HCT116 (cell line): ENCODE data around the gene DLG4. TPM values are rescaled to one million over a fixed set of nuclear protein-coding genes. Genes with fewer than 3 reads are reported as not detected.

Experiments
- ATAC-seq: fragments of 200-7000 bp; cut with Tn5 transposase; 2 replicates; pipeline ENCODE4 v1.9.1; 2020; ENCODE audit warnings: mild to moderate bottlenecking, moderate library complexity
- BruUV-seq: library from RNA; stranded (reverse); fragments of 400-500 nt; replicated peaks from 2 replicates; lab custom pipeline; 2021; lab: Mats Ljungman, UMichigan
- CTCF ChIA-PET: fragments of 300-600 bp; sonication (Branson Sonifier 250); formaldehyde crosslinking; loops from one replicate; lab custom pipeline; 2021; ENCODE audit warnings: antibody characterized with exemption; lab: Charles Lee
- POLR2A ChIA-PET: fragments of 300-600, 350-600 bp; sonication (Branson Sonifier 250); formaldehyde crosslinking; loops from one replicate; lab custom pipeline; 2021; ENCODE audit warnings: antibody characterized with exemption; lab: Charles Lee
- RAD21 ChIA-PET, 2 experiments: fragments of 300-600 bp; sonication (Branson Sonifier 250); formaldehyde crosslinking; loops; one replicate each; lab custom pipeline; 2023; ENCODE audit warnings: low total read pairs in 2 of 2; ENCODE audit not compliant: uncharacterized antibody in 2 of 2, unreplicated experiment in 2 of 2, low non-redundant PET in 1 of 2; lab: Charles Lee
- DNase-seq: peaks from one replicate; pipeline ENCODE4 v3.0.0-alpha.2; 2010; ENCODE audit warnings: low read depth, low spot score
- H2AFZ ChIP-seq: fragments of 200-600 bp; shearing (Covaris generic), sonication (generic); 2 replicates; pipeline ENCODE4 v1.6.1; 2017; ENCODE audit warnings: low read depth, mixed run types, mixed read lengths, antibody characterized with exemption, low read length; ENCODE audit not compliant: poor library complexity, severe bottlenecking
- H3K27ac ChIP-seq: 2 replicates; pipeline ENCODE4 v1.5.1; 2012; ENCODE audit warnings: low read depth, low read length
- H3K27me3 ChIP-seq: fragments of 200-600 bp; sonication (generic); 2 replicates; pipeline ENCODE4 v1.6.1; 2016; ENCODE audit warnings: mixed run types, low read length, mixed read lengths; ENCODE audit not compliant: insufficient read depth
- H3K36me3 ChIP-seq, 2 experiments: fragments of 200-500 bp in 1 of 2; fragments of 200-600 bp in 1 of 2; sonication (Bioruptor generic) in 1 of 2; sonication (generic) in 1 of 2; 2 replicates each; pipeline versions ENCODE4 v1.5.1 to v1.6.1; 2014 to 2016; ENCODE audit warnings: low read length in 2 of 2, inconsistent platforms in 1 of 2, mixed read lengths in 1 of 2, mixed run types in 1 of 2; ENCODE audit not compliant: insufficient read depth in 2 of 2, control insufficient read depth in 1 of 2
- H3K4me1 ChIP-seq, 2 experiments: fragments of 200-600 bp in 1 of 2; sonication (generic) in 1 of 2; 2 replicates each; pipeline versions ENCODE4 v1.5.1 to v1.6.1; 2012 to 2017; ENCODE audit warnings: low read length in 2 of 2, inconsistent platforms in 1 of 2, mild to moderate bottlenecking in 1 of 2, mixed read lengths in 1 of 2, mixed run types in 1 of 2, moderate library complexity in 1 of 2; ENCODE audit not compliant: insufficient read depth in 2 of 2, control insufficient read depth in 1 of 2
- H3K4me2 ChIP-seq: fragments of 200-600 bp; sonication (generic); 2 replicates; pipeline ENCODE4 v1.6.1; 2017; ENCODE audit warnings: mixed run types, low read length, mixed read lengths
- H3K4me3 ChIP-seq, 2 experiments: fragments of 200-600 bp in 1 of 2; sonication (generic) in 1 of 2; replicated peaks in 1 of 2; 2 replicates each; pipeline ENCODE4 v1.5.1; 2011 to 2016; ENCODE audit warnings: low read length in 2 of 2, control low read depth in 1 of 2, low read depth in 1 of 2, mild to moderate bottlenecking in 1 of 2, mixed read lengths in 1 of 2, mixed run types in 1 of 2
- H3K79me2 ChIP-seq: fragments of 200-600 bp; sonication (generic); 2 replicates; pipeline ENCODE4 v1.6.1; 2017; ENCODE audit warnings: mild to moderate bottlenecking, mixed run types, low read length, moderate library complexity, mixed read lengths; ENCODE audit not compliant: insufficient read depth
- H3K9ac ChIP-seq: fragments of 200-600 bp; sonication (generic); 2 replicates; pipeline ENCODE4 v1.6.1; 2016; ENCODE audit warnings: low read length, mixed read lengths
- H3K9me2 ChIP-seq: fragments of 200-600 bp; sonication (generic), shearing (Covaris generic); 2 replicates; pipeline ENCODE4 v1.6.1; 2017; ENCODE audit warnings: mixed run types, mild to moderate bottlenecking, moderate library complexity; ENCODE audit not compliant: insufficient read depth
- H3K9me3 ChIP-seq, 2 experiments: fragments of 200-500 bp in 1 of 2; fragments of 200-600 bp in 1 of 2; sonication (Bioruptor generic) in 1 of 2; sonication (generic) in 1 of 2; 2 replicates each; pipeline ENCODE4 v1.6.1; 2014 to 2017; ENCODE audit warnings: low read length in 2 of 2, mixed read lengths in 2 of 2, inconsistent platforms in 1 of 2, low read depth in 1 of 2, mild to moderate bottlenecking in 1 of 2, mixed run types in 1 of 2, moderate library complexity in 1 of 2; ENCODE audit not compliant: control insufficient read depth in 1 of 2, insufficient read depth in 1 of 2
- H4K20me1 ChIP-seq: fragments of 200-600 bp; sonication (generic), shearing (Covaris generic); 2 replicates; pipeline ENCODE4 v1.6.1; 2017; ENCODE audit warnings: mixed run types, mild to moderate bottlenecking, moderate library complexity; ENCODE audit not compliant: insufficient read depth
- CEBPB ChIP-seq: IDR thresholded peaks from 2 replicates; pipeline ENCODE4 v1.6.1; 2012; ENCODE audit warnings: low read depth
- EZH2 ChIP-seq: fragments of 200-600 bp; sonication (generic); IDR thresholded peaks from 2 replicates; pipeline ENCODE4 v1.6.1; 2017; ENCODE audit warnings: antibody characterized with exemption, mixed run types
- POLR2A ChIP-seq: IDR thresholded peaks from 2 replicates; pipeline ENCODE4 v1.7.0; 2011; ENCODE audit warnings: borderline replicate concordance; ENCODE audit not compliant: insufficient read depth, insufficient read length; ENCODE audit errors: extremely low read depth
- SIN3A ChIP-seq: IDR thresholded peaks from 2 replicates; pipeline ENCODE4 v1.6.1; 2012; ENCODE audit warnings: low read depth
- TCF7L2 ChIP-seq: IDR thresholded peaks from 2 replicates; pipeline ENCODE4 v1.7.0; 2011; ENCODE audit warnings: borderline replicate concordance, inconsistent platforms; ENCODE audit not compliant: insufficient read depth, insufficient read length; ENCODE audit errors: extremely low read depth
- ZFX ChIP-seq: fragments of 450-650 bp; IDR thresholded peaks from 2 replicates; pipeline ENCODE4 v1.6.1; 2017
- ZNF274 ChIP-seq: fragments of 200-500 bp; sonication (Bioruptor generic); IDR thresholded peaks from 2 replicates; pipeline ENCODE4 v1.6.1; 2014; ENCODE audit warnings: mild to moderate bottlenecking, low read depth, low read length, inconsistent platforms
- intact Hi-C: fragments of 100-400 bp; cut with micrococcal nuclease; formaldehyde crosslinking; loops from 2 replicates; pipeline ENCODE4 v1.10.0; 2022
- total RNA-seq: library from RNA; stranded (reverse); gene quantifications from one replicate; pipeline ENCODE4 v1.2.1, GENCODE V29; 2021; ENCODE audit not compliant: unreplicated experiment
- TF ChIP-seq, protein P1 (sequence below), 3 experiments: fragments of 200-600 bp in 1 of 3; sonication (generic) in 1 of 3; IDR thresholded peaks in 2 of 3; conservative IDR thresholded peaks in 1 of 3; 2 replicates each; pipeline ENCODE4 v1.5.1; 2012 to 2017; ENCODE audit warnings: low read depth in 2 of 3, low read length in 2 of 3, antibody characterized with exemption in 1 of 3, borderline replicate concordance in 1 of 3, control low read depth in 1 of 3, mild to moderate bottlenecking in 1 of 3, mixed read lengths in 1 of 3, mixed run types in 1 of 3, moderate library complexity in 1 of 3; ENCODE audit not compliant: insufficient read depth in 1 of 3
- TF ChIP-seq, protein P2 (sequence below): IDR thresholded peaks from 2 replicates; pipeline ENCODE4 v1.6.1; 2011; ENCODE audit warnings: mild to moderate bottlenecking, low read length, moderate library complexity; ENCODE audit not compliant: insufficient replicate concordance; ENCODE audit errors: extremely low read depth
- TF ChIP-seq, protein P3 (sequence below): IDR thresholded peaks from 2 replicates; pipeline ENCODE4 v1.6.1; 2012

DLG4 gene
- total RNA-seq, 1 experiment from 2014 or later: 15.0 TPM

DNA sequence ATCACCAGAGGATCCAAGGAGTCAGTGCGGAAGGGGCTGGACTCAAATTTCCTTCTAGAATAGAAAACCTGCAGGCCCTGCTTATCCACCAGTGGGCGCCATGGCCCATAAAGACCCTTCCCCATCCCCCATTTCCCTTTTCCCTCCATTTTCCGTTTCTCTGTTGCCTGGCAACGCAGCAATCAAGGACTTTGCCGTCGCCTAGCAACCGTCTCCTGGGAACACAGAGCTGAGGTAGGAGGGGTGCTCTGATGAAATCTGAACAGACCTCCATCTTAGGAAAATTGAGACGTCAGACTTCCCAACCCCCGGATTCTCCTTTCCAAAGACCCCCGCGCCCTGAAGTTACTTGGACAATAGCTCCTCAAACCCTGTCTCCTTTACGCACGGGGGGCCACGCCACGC lies 5.7 kb downstream of the DLG4 start:
- ChIA-PET POLR2A (interaction anchor here (1.2 to 1.3 kb wide), 3 partner anchors 29 to 168 kb away, joined by 3 to 4 read pairs (median 3); partner anchors contain the start of gene GABARAP), CTCF (interaction anchor here (1.0 to 2.7 kb wide), 3 partner anchors 53 to 178 kb away, joined by 3 to 19 read pairs (median 3); partner anchors contain the start of gene SLC16A13), RAD21 (interaction anchor here in 1 of 2 experiments (1.1 kb wide), 1 partner anchor 168 kb away, joined by 3 read pairs; no protein-coding TSS in a partner anchor)
- Histone ChIP-seq H4K20me1 (no peaks in the 10 kb centered on the region), H3K36me3 (no peaks in the 10 kb centered on the region), H3K9me2 (no peaks in the 10 kb centered on the region), H2AFZ (no peak overlapping the region), H3K79me2 (no peaks in the 10 kb centered on the region), H3K4me2 (peak overlapping the region; percentile 68), H3K4me3 (no peak overlapping the region), H3K4me1 (peaks cover 7 to 49% of the 10 kb centered on the region in 2 experiments; a peak in 3 of 4 replicates), H3K27ac (no peak overlapping the region), H3K9ac (no peak overlapping the region), H3K9me3 (no peaks in the 10 kb centered on the region), H3K27me3 (no peaks in the 10 kb centered on the region)
- intact Hi-C loops: loop anchor here (1.0 kb wide), 1 partner anchor 168 kb away; no protein-coding TSS in a partner anchor
- BruUV-seq: no TSS peak
- no peak for TF ChIP-seq CEBPB
- TF ChIP-seq, protein P1, sequence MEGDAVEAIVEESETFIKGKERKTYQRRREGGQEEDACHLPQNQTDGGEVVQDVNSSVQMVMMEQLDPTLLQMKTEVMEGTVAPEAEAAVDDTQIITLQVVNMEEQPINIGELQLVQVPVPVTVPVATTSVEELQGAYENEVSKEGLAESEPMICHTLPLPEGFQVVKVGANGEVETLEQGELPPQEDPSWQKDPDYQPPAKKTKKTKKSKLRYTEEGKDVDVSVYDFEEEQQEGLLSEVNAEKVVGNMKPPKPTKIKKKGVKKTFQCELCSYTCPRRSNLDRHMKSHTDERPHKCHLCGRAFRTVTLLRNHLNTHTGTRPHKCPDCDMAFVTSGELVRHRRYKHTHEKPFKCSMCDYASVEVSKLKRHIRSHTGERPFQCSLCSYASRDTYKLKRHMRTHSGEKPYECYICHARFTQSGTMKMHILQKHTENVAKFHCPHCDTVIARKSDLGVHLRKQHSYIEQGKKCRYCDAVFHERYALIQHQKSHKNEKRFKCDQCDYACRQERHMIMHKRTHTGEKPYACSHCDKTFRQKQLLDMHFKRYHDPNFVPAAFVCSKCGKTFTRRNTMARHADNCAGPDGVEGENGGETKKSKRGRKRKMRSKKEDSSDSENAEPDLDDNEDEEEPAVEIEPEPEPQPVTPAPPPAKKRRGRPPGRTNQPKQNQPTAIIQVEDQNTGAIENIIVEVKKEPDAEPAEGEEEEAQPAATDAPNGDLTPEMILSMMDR (IDR thresholded peaks at IDR 0.05 in 2 of 3, conservative IDR thresholded peaks at IDR 0.05 in 1 of 3; ENCODE audit: borderline replicate concordance in 1 of 3, insufficient read depth in 1 of 3, low read depth in 2 of 3, low read length in 2 of 3): peak in 2 of 3 experiments; percentile 48 to 54; a peak in 4 of 6 replicates
- peak; percentile 15 for ATAC-seq
- peak; percentile 72 for DNase-seq

DNA sequence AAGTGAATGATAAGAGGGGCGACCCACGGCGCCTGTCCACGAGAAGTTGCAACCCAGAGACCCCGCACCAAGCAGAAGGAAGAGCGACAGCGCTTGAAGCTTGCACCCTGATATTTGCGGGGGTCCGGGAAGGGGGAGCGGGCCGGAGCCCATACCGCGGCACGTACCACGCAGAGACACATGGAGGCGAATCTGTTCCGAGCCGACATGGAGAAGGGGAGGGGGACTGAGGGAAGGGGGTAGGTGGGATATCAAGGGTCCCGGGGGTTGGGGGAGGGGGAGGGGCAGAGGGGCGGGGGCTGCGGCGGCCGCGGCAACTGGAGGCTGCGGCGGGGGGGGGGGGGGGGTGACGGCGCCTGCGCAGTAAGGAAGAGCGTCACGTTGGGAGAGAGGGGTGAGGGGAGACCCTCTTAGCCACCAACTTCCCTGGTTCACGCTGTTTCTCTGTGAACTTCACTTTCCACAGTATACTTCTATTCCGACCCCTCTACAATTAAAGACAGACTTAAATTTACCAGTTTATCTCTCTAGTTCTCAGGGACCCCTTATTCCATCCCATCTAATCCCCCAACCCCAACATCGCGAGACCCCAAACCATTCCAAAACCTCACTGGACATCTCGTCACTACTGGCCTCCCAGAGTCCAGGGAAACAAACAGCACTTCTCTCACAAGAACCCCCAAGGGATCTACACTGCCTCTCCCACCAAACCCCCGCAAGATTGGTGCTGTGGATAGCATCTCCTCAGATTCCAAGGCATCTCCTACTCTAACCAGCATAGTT lies 8.0 kb downstream of the DLG4 start:
- intact Hi-C loops: no loop called here
- ChIA-PET POLR2A (no interaction called here), RAD21 (no interaction called here), CTCF (no interaction called here)
- no peak for ATAC-seq
- no peaks in the 10 kb centered on the region for H3K9me2 ChIP-seq
- H4K20me1 ChIP-seq: no peaks in the 10 kb centered on the region
- H3K9me3 ChIP-seq: no peaks in the 10 kb centered on the region
- H2AFZ ChIP-seq: no peak overlapping the region
- H3K4me1 ChIP-seq: peaks cover 7 to 31% of the 10 kb centered on the region in 2 experiments; a peak in 3 of 4 replicates
- BruUV-seq: no TSS peak
- no peak overlapping the region for H3K27ac ChIP-seq
- H3K4me3 ChIP-seq: no peak overlapping the region
- no peaks in the 10 kb centered on the region for H3K79me2 ChIP-seq
- DNase-seq: no peak
- H3K9ac ChIP-seq: no peak overlapping the region
- H3K36me3 ChIP-seq: no peaks in the 10 kb centered on the region
- H3K27me3 ChIP-seq: no peaks in the 10 kb centered on the region
- H3K4me2 ChIP-seq: no peak overlapping the region
- TF ChIP-seq ZNF274 (no peak), EZH2 (no peak), ZFX (no peak), SIN3A (no peak), POLR2A (no peak), TCF7L2 (no peak)
- TF ChIP-seq, protein P2, sequence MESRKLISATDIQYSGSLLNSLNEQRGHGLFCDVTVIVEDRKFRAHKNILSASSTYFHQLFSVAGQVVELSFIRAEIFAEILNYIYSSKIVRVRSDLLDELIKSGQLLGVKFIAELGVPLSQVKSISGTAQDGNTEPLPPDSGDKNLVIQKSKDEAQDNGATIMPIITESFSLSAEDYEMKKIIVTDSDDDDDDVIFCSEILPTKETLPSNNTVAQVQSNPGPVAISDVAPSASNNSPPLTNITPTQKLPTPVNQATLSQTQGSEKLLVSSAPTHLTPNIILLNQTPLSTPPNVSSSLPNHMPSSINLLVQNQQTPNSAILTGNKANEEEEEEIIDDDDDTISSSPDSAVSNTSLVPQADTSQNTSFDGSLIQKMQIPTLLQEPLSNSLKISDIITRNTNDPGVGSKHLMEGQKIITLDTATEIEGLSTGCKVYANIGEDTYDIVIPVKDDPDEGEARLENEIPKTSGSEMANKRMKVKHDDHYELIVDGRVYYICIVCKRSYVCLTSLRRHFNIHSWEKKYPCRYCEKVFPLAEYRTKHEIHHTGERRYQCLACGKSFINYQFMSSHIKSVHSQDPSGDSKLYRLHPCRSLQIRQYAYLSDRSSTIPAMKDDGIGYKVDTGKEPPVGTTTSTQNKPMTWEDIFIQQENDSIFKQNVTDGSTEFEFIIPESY: no peak
- TF ChIP-seq, protein P3, sequence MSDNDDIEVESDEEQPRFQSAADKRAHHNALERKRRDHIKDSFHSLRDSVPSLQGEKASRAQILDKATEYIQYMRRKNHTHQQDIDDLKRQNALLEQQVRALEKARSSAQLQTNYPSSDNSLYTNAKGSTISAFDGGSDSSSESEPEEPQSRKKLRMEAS: no peak
